Fibroblast of villous mesenchyme (primary cell): ENCODE measurements around the gene ARID1A. TPM values are rescaled to one million over a fixed set of nuclear protein-coding genes. Genes with fewer than 3 reads are reported as not detected.
"Not testable (repeated sequence)": the region's sequence is repeated elsewhere in the genome, so short reads cannot be mapped to it uniquely, and the experiment has no call there.

Source experiments
- DNase-seq: peaks from one replicate; pipeline ENCODE4 v3.0.0-alpha.2; 2010; ENCODE audit warnings: low read depth
- H3K4me3 ChIP-seq: 2 replicates; pipeline ENCODE4 v1.5.1; 2011; ENCODE audit warnings: low read depth, mild to moderate bottlenecking, low read length
- CTCF ChIP-seq: IDR thresholded peaks from 2 replicates; pipeline ENCODE4 v1.5.1; 2012; ENCODE audit warnings: low read depth, mild to moderate bottlenecking, low read length; ENCODE audit not compliant: insufficient read depth
- total RNA-seq: library from RNA; depleted of rRNA; stranded (reverse); fragments of >200 nt; gene quantifications from 2 replicates; pipeline ENCODE4 v1.2.3, GENCODE V29; 2012

The ARID1A gene
- total RNA-seq, 1 donor: 31.1 TPM

GRCh38 chr1:26791148-26791547, 95.3 kb downstream of the ARID1A start:
- DNase-seq: no peak
- TF ChIP-seq CTCF: no peak
- H3K4me3 ChIP-seq: no peak overlapping the region

- TF ChIP-seq CTCF: no peak
- H3K4me3 ChIP-seq: no peak overlapping the region
- DNase-seq: no peak
These were observed 95.8 kb downstream of the ARID1A start for GRCh38 chr1:26791626-26792025.

DNA sequence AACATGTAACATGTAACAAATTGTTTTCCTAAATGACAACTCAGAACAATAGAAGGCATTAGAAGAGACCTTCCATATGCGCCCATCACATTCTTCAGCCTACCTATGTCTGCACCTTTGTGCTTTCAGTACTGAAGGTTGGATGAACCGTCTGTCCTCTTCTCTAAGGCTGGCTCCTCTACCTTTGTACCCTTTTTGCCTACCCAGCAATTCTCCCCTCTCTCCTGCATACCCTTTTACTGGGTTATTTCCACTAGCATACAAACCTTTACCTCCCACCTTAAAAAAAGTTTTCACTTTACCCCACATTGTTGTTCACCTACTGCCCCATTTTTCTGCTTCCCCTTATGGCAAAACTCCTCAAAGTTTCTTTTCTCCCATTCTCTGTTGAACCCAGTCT, 97.1 kb downstream of the ARID1A start:
- H3K4me3 ChIP-seq: no peak overlapping the region
- DNase-seq: no peak
- no peak for TF ChIP-seq CTCF

DNA sequence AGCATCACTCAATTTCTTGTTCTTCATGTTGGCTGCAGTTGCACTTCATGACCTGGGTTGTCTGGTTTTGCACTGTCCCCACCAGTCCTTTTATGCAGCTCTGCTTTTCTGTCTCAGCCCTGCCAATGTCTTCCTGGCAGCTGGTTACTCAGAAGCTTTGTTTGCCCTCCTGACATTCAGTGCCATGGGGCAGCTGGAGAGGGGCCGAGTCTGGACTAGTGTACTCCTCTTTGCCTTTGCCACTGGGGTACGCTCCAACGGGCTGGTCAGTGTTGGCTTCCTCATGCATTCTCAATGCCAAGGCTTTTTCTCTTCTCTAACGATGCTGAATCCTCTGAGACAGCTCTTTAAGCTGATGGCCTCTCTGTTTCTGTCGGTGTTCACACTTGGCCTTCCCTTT, 98.6 kb downstream of the ARID1A start:
- no peak for TF ChIP-seq CTCF
- no peak for DNase-seq
- H3K4me3 ChIP-seq: no peak overlapping the region

- H3K4me3 ChIP-seq: no peak overlapping the region
- TF ChIP-seq CTCF: no peak
These were observed 101.8 kb downstream of the ARID1A start for GRCh38 chr1:26797627-26798026.

DNA sequence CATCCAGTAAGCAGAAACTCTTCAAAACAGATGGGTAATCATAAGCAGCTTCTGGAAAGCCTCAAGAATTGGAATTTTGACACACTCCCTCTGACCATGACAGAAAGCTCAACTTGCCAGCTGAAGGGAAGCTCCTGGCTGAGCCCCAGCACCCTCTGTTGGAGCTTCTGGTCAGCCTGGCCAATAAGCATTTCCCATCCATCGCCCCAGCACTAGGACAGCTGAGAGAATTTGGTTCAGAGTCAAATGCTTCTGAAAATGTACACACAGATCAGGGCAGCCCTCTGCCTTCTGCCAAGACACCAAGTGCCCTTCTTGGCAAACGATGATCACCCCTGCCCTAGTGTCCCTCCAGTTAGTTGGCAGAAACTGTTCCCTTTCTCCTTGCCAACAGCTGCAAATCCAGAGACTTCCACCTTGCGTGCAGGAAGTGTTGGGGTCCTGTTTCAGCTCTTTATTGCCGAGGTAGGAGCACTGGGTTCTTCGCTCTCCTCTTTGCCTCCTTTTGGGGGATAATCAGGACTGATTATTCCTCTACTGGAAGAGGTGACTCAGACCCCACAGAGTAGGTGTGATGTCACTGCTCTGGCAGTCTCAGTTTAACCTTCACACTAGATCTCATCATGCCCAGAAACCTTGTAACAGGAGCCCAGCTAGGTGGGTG, 103.8 kb downstream of the ARID1A start:
- DNase-seq: peak; percentile 82
- TF ChIP-seq CTCF: no peak
- no peak overlapping the region for H3K4me3 ChIP-seq

More at GRCh38 chr1:26797627-26798026, 101.8 kb downstream of the ARID1A start:
- no peak for DNase-seq

GRCh38 chr1:26803932-26804331, 108.1 kb downstream of the ARID1A start:
- not testable (repeated sequence) for DNase-seq, H3K4me3 ChIP-seq
